NB4 (cell line): Measurements from ENCODE around the gene SMIM45.

ENCODE experiments used
- DNase-seq: peaks from one replicate; pipeline ENCODE4 v3.0.0; 2010; ENCODE audit warnings: low read depth
- H3K4me3 ChIP-seq: one replicate; pipeline ENCODE4 v1.5.1; 2011; ENCODE audit warnings: mild to moderate bottlenecking, low read depth, low read length, moderate library complexity
- MYC ChIP-seq: IDR thresholded peaks from 2 replicates; pipeline ENCODE4 v1.6.1; 2011; ENCODE audit warnings: low read depth, low read length
- POLR2A ChIP-seq: IDR thresholded peaks from 2 replicates; pipeline ENCODE4 v1.6.1; 2011; ENCODE audit warnings: mild to moderate bottlenecking; ENCODE audit not compliant: insufficient read length; ENCODE audit errors: extremely low read depth
- TF ChIP-seq, protein P1 (sequence below): IDR thresholded peaks from one replicate; pipeline ENCODE4 v1.5.1; 2012; ENCODE audit warnings: low read depth, low read length
- TF ChIP-seq, protein P2 (sequence below): IDR thresholded peaks from 2 replicates; pipeline ENCODE4 v1.6.1; 2011; ENCODE audit warnings: low read depth, low read length

The SMIM45 gene

GRCh38 chr22:41907436-41908401 is 44.2 kb upstream of the SMIM45 start:
- DNase-seq, result peak; percentile 51
- TF ChIP-seq, protein P1, sequence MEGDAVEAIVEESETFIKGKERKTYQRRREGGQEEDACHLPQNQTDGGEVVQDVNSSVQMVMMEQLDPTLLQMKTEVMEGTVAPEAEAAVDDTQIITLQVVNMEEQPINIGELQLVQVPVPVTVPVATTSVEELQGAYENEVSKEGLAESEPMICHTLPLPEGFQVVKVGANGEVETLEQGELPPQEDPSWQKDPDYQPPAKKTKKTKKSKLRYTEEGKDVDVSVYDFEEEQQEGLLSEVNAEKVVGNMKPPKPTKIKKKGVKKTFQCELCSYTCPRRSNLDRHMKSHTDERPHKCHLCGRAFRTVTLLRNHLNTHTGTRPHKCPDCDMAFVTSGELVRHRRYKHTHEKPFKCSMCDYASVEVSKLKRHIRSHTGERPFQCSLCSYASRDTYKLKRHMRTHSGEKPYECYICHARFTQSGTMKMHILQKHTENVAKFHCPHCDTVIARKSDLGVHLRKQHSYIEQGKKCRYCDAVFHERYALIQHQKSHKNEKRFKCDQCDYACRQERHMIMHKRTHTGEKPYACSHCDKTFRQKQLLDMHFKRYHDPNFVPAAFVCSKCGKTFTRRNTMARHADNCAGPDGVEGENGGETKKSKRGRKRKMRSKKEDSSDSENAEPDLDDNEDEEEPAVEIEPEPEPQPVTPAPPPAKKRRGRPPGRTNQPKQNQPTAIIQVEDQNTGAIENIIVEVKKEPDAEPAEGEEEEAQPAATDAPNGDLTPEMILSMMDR, result no peak
- TF ChIP-seq MYC (no peak), POLR2A (no peak)
- H3K4me3 ChIP-seq, result no peak overlapping the region

GRCh38 chr22:41908411-41909309 is 43.3 kb upstream of the SMIM45 start:
- DNase-seq, result no peak
- no peak overlapping the region for H3K4me3 ChIP-seq
- TF ChIP-seq, protein P1, result no peak
- TF ChIP-seq MYC, result no peak
- TF ChIP-seq, protein P2, sequence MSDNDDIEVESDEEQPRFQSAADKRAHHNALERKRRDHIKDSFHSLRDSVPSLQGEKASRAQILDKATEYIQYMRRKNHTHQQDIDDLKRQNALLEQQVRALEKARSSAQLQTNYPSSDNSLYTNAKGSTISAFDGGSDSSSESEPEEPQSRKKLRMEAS, result no peak
- no peak for TF ChIP-seq POLR2A

GRCh38 chr22:41909310-41910049 is 42.5 kb upstream of the SMIM45 start:
- TF ChIP-seq, protein P1, result no peak
- TF ChIP-seq POLR2A, result no peak
- no peak for TF ChIP-seq MYC
- TF ChIP-seq, protein P2, result no peak
- no peak overlapping the region for H3K4me3 ChIP-seq
- DNase-seq, result no peak

DNA sequence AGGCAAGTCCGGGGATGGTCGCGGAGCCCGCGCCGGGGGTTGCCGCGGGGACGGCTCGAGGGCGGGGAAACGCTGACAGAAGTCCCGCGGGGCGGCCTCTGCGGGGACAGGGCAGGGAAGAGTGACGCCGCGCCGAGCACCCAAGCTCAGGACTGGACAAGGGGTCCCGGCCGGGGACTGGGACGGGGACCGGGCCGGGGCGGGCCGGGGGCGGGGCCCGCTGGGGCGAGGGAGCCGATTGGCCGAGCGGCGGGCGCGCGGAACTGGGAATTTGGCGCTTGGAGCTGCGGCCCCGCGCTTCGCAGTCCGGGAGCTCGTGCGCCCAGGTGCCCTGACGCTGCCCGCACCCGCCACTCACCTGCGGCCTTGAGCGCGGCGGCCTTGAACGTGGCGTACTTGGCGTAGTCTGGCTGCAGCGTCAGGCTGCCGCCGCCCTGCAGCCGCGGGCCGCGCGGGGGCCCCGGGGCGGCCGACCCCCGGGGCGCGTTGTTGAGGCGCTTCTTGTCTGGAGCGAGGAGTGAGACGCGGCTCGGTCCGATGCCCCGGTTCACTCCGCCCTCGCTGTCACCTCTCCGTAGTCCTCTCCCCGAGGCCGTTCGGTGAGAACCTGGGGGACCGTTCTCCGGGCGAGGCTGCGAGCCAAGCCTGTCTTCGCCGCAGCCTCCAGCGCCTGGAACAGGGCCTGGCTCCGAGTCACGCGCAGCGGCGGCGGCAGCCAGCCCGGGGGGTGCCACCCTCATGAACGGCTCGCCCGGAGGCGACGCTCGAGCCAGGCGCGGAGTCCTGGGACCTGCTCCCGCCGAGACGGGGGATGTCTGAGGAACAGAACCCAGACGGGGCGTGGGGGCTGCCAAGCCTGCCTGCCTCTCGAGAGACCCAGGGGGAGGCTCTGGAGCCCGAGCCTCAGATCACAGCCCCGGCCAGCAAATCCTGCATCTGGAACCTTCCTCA is 41.6 kb upstream of the SMIM45 start:
- no peak overlapping the region for H3K4me3 ChIP-seq
- DNase-seq, result no peak
- TF ChIP-seq, protein P2, result no peak
- no peak for TF ChIP-seq MYC
- no peak for TF ChIP-seq POLR2A
- TF ChIP-seq, protein P1, result no peak
